ENCODE measurements around the gene SLC38A10.
A peak's percentile ranks its signal among the peaks of the same experiment; 100 is the strongest.
"Not testable (repeated sequence)": the region's sequence is repeated elsewhere in the genome, so short reads cannot be mapped to it uniquely, and the experiment has no call there.

The SLC38A10 gene

GRCh38 chr17:81315885-81316391 is 20.8 kb upstream of the SLC38A10 start:
- no peaks in the 10 kb centered on the region for H3K36me3 ChIP-seq (ENCODE audit: insufficient read depth, low read length)
- H3K27me3 ChIP-seq (ENCODE audit: control insufficient read depth, insufficient read depth, low read length): peaks cover 25% of the 10 kb centered on the region
- H3K4me2 ChIP-seq (ENCODE audit: low read length): no peak overlapping the region
- no peaks in the 10 kb centered on the region for H3K4me1 ChIP-seq (ENCODE audit: control insufficient read depth, insufficient read depth, low read length)
- no peak overlapping the region for H3K4me3 ChIP-seq (ENCODE audit: low read length)
- no peaks in the 10 kb centered on the region for H3K9me3 ChIP-seq (replicated peaks; ENCODE audit: low read length)
- no peak overlapping the region for H3K9ac ChIP-seq (ENCODE audit: low read depth, low read length)

GRCh38 chr17:81315129-81315884 is 20.2 kb upstream of the SLC38A10 start:
- no peaks in the 10 kb centered on the region for H3K36me3 ChIP-seq (ENCODE audit: insufficient read depth, low read length)
- no peak overlapping the region for H3K9ac ChIP-seq (ENCODE audit: low read depth, low read length)
- H3K4me2 ChIP-seq (ENCODE audit: low read length): no peak overlapping the region
- no peaks in the 10 kb centered on the region for H3K9me3 ChIP-seq (replicated peaks; ENCODE audit: low read length)
- peaks cover 25% of the 10 kb centered on the region for H3K27me3 ChIP-seq (ENCODE audit: control insufficient read depth, insufficient read depth, low read length)
- no peaks in the 10 kb centered on the region for H3K4me1 ChIP-seq (ENCODE audit: control insufficient read depth, insufficient read depth, low read length)
- no peak overlapping the region for H3K4me3 ChIP-seq (ENCODE audit: low read length)

GRCh38 chr17:81314398-81315081 is 19.4 kb upstream of the SLC38A10 start:
- H3K9me3 ChIP-seq (replicated peaks; ENCODE audit: low read length): no peaks in the 10 kb centered on the region
- H3K4me3 ChIP-seq (ENCODE audit: low read length): no peak overlapping the region
- no peak overlapping the region for H3K9ac ChIP-seq (ENCODE audit: low read depth, low read length)
- H3K27me3 ChIP-seq (ENCODE audit: control insufficient read depth, insufficient read depth, low read length): peaks cover 25% of the 10 kb centered on the region
- H3K36me3 ChIP-seq (ENCODE audit: insufficient read depth, low read length): no peaks in the 10 kb centered on the region
- peaks cover 4% of the 10 kb centered on the region for H3K4me1 ChIP-seq (ENCODE audit: control insufficient read depth, insufficient read depth, low read length)
- no peak overlapping the region for H3K4me2 ChIP-seq (ENCODE audit: low read length)

GRCh38 chr17:81313776-81314397 is 18.8 kb upstream of the SLC38A10 start:
- peaks cover 25% of the 10 kb centered on the region for H3K27me3 ChIP-seq (ENCODE audit: control insufficient read depth, insufficient read depth, low read length)
- H3K36me3 ChIP-seq (ENCODE audit: insufficient read depth, low read length): no peaks in the 10 kb centered on the region
- no peak overlapping the region for H3K9ac ChIP-seq (ENCODE audit: low read depth, low read length)
- no peak overlapping the region for H3K4me2 ChIP-seq (ENCODE audit: low read length)
- no peaks in the 10 kb centered on the region for H3K9me3 ChIP-seq (replicated peaks; ENCODE audit: low read length)
- no peak overlapping the region for H3K4me3 ChIP-seq (ENCODE audit: low read length)
- peaks cover 11% of the 10 kb centered on the region for H3K4me1 ChIP-seq (ENCODE audit: control insufficient read depth, insufficient read depth, low read length)

GRCh38 chr17:81312624-81313325 is 17.7 kb upstream of the SLC38A10 start:
- Histone ChIP-seq H3K36me3 (ENCODE audit: insufficient read depth, low read length) (no peaks in the 10 kb centered on the region), H3K9me3 (replicated peaks; ENCODE audit: low read length) (no peaks in the 10 kb centered on the region), H3K27me3 (ENCODE audit: control insufficient read depth, insufficient read depth, low read length) (peaks cover 25% of the 10 kb centered on the region), H3K4me3 (ENCODE audit: low read length) (no peak overlapping the region), H3K9ac (ENCODE audit: low read depth, low read length) (no peak overlapping the region), H3K4me2 (ENCODE audit: low read length) (no peak overlapping the region), H3K4me1 (ENCODE audit: control insufficient read depth, insufficient read depth, low read length) (peaks cover 12% of the 10 kb centered on the region)

- Histone ChIP-seq H3K27me3 (ENCODE audit: control insufficient read depth, insufficient read depth, low read length) (peaks cover 22% of the 10 kb centered on the region), H3K9ac (ENCODE audit: low read depth, low read length) (no peak overlapping the region), H3K4me1 (ENCODE audit: control insufficient read depth, insufficient read depth, low read length) (peaks cover 12% of the 10 kb centered on the region), H3K4me3 (ENCODE audit: low read length) (no peak overlapping the region), H3K9me3 (replicated peaks; ENCODE audit: low read length) (no peaks in the 10 kb centered on the region), H3K4me2 (ENCODE audit: low read length) (no peak overlapping the region), H3K36me3 (ENCODE audit: insufficient read depth, low read length) (no peaks in the 10 kb centered on the region)
These were observed 16.8 kb upstream of the SLC38A10 start for GRCh38 chr17:81311946-81312345.

- H3K36me3 ChIP-seq (ENCODE audit: insufficient read depth, low read length): no peaks in the 10 kb centered on the region
- H3K4me1 ChIP-seq (ENCODE audit: control insufficient read depth, insufficient read depth, low read length): peaks cover 12% of the 10 kb centered on the region
- peaks cover 18% of the 10 kb centered on the region for H3K27me3 ChIP-seq (ENCODE audit: control insufficient read depth, insufficient read depth, low read length)
- no peak overlapping the region for H3K4me2 ChIP-seq (ENCODE audit: low read length)
- H3K9me3 ChIP-seq (replicated peaks; ENCODE audit: low read length): no peaks in the 10 kb centered on the region
- H3K4me3 ChIP-seq (ENCODE audit: low read length): no peak overlapping the region
- no peak overlapping the region for H3K9ac ChIP-seq (ENCODE audit: low read depth, low read length)
These were observed 15.9 kb upstream of the SLC38A10 start for GRCh38 chr17:81310949-81311550.

- peaks cover 10% of the 10 kb centered on the region for H3K27me3 ChIP-seq (ENCODE audit: control insufficient read depth, insufficient read depth, low read length)
- no peaks in the 10 kb centered on the region for H3K36me3 ChIP-seq (ENCODE audit: insufficient read depth, low read length)
- peak overlapping the region; percentile 70 for H3K4me2 ChIP-seq (ENCODE audit: low read length)
- H3K4me3 ChIP-seq (ENCODE audit: low read length): no peak overlapping the region
- H3K9ac ChIP-seq (ENCODE audit: low read depth, low read length): peak overlapping the region; percentile 42
- H3K9me3 ChIP-seq (replicated peaks; ENCODE audit: low read length): no peaks in the 10 kb centered on the region
- peaks cover 12% of the 10 kb centered on the region for H3K4me1 ChIP-seq (ENCODE audit: control insufficient read depth, insufficient read depth, low read length)
These were observed 15.0 kb upstream of the SLC38A10 start for GRCh38 chr17:81309859-81310839.

GRCh38 chr17:81309140-81309858 is 14.2 kb upstream of the SLC38A10 start:
- H3K4me2 ChIP-seq (ENCODE audit: low read length): peak overlapping the region; percentile 70
- peak overlapping the region; percentile 42 for H3K9ac ChIP-seq (ENCODE audit: low read depth, low read length)
- H3K36me3 ChIP-seq (ENCODE audit: insufficient read depth, low read length): no peaks in the 10 kb centered on the region
- peak overlapping the region; percentile 54 for H3K4me3 ChIP-seq (ENCODE audit: low read length)
- no peaks in the 10 kb centered on the region for H3K9me3 ChIP-seq (replicated peaks; ENCODE audit: low read length)
- H3K4me1 ChIP-seq (ENCODE audit: control insufficient read depth, insufficient read depth, low read length): peaks cover 14% of the 10 kb centered on the region
- H3K27me3 ChIP-seq (ENCODE audit: control insufficient read depth, insufficient read depth, low read length): peaks cover 6% of the 10 kb centered on the region

- H3K9me3 ChIP-seq (replicated peaks; ENCODE audit: low read length); H3K36me3 ChIP-seq (ENCODE audit: insufficient read depth, low read length); H3K27me3 ChIP-seq (ENCODE audit: control insufficient read depth, insufficient read depth, low read length): not testable (repeated sequence)
- Histone ChIP-seq H3K4me1 (ENCODE audit: control insufficient read depth, insufficient read depth, low read length) (peaks cover 18% of the 10 kb centered on the region), H3K4me3 (ENCODE audit: low read length) (peak overlapping the region; percentile 54), H3K4me2 (ENCODE audit: low read length) (peak overlapping the region; percentile 70), H3K9ac (ENCODE audit: low read depth, low read length) (peak overlapping the region; percentile 42)
These were observed 13.7 kb upstream of the SLC38A10 start for GRCh38 chr17:81308784-81309139.
